Mesodermal cell (in vitro differentiated cells): Measurements from ENCODE around the gene OR10H1. TPM values are rescaled to one million over a fixed set of nuclear protein-coding genes. Genes with fewer than 3 reads are reported as not detected.
"Not testable (repeated sequence)": the region's sequence is repeated elsewhere in the genome, so short reads cannot be mapped to it uniquely, and the experiment has no call there.

ENCODE experiments used
- H3K27ac ChIP-seq: 2 replicates; pipeline ENCODE4 v1.7.0; 2013; ENCODE audit warnings: mild to moderate bottlenecking, low read depth, low read length, moderate library complexity; ENCODE audit not compliant: severe bottlenecking
- H3K36me3 ChIP-seq: 2 replicates; pipeline ENCODE4 v1.7.1; 2013; ENCODE audit warnings: mild to moderate bottlenecking, low read length, moderate library complexity; ENCODE audit not compliant: control insufficient read depth, insufficient read depth
- H3K4me1 ChIP-seq: one replicate; pipeline ENCODE4 v1.7.1; 2013; ENCODE audit warnings: mild to moderate bottlenecking, low read length; ENCODE audit not compliant: insufficient read depth, control insufficient read depth, poor library complexity, severe bottlenecking
- H3K4me3 ChIP-seq: 2 replicates; pipeline ENCODE4 v1.7.0; 2013; ENCODE audit warnings: low read length, control low read depth, mild to moderate bottlenecking; ENCODE audit not compliant: insufficient read depth, poor library complexity, severe bottlenecking; ENCODE audit errors: extremely low read depth
- H3K9me3 ChIP-seq: 2 replicates; pipeline ENCODE4 v1.7.1; 2013; ENCODE audit warnings: mild to moderate bottlenecking, low read length, moderate library complexity; ENCODE audit not compliant: control insufficient read depth
- WGBS, 2 experiments: methylation state at CpG; one replicate each; pipeline ENCODE4 v1.1.5; 2013; ENCODE audit warnings: missing lambda C conversion rate in 2 of 2; ENCODE audit not compliant: insufficient coverage in 2 of 2; 5-methylcytosine and 5-hydroxymethylcytosine counted together
- polyA plus RNA-seq, 2 experiments: library from polyadenylated mRNA; stranded (reverse); fragments of 50-300 nt; gene quantifications; one replicate each; pipeline ENCODE4 v1.2.3, GENCODE V29; 2013

OR10H1 gene
- not detected for polyA plus RNA-seq (2013, experiment 1 of 2)
- not detected for polyA plus RNA-seq (2013, experiment 2 of 2)

DNA sequence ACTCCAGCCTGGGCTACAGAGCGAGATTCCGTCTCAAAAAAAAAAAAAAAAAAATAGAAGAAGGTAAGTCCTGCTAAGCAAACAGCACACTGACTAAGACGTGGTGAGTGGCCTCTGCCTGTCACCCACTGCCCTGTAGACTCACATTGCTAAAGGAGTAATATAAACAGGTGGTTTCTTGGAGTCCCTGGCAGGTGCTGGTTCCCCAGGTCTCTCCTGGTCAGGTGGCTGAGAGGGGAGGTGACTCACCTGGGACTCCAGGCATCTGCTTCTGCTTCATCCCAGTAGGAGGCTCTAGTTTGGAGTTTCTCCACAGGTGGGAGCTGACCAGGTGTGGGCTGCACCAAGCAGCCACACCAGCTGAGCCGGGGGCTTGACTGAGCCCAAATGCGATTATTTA lies at the start of gene OR10H1:
TSS of gene OR10H1 (minus strand) at position 359 of the 400 bp plus-strand sequence. CDS start 7,627 bp downstream, outside the sequence.
- Histone ChIP-seq H3K36me3 (no peaks in the 10 kb centered on the region), H3K9me3 (peaks cover 52% of the 10 kb centered on the region), H3K27ac (no peak within 1 kb of the TSS), H3K4me1 (no peaks in the 10 kb centered on the region), H3K4me3 (no peak within 1 kb of the TSS)
- WGBS, 2 experiments, result 65 to 92% methylated on average over 2 to 4 of the region's 5 CpGs

- Histone ChIP-seq H3K27ac (no peak overlapping the region), H3K36me3 (no peaks in the 10 kb centered on the region), H3K9me3 (peaks cover 33% of the 10 kb centered on the region), H3K4me3 (no peak overlapping the region), H3K4me1 (no peaks in the 10 kb centered on the region)
- WGBS, 2 experiments, result 77 to 89% methylated on average over 4 to 5 of the region's 5 CpGs
Observed at GRCh38 chr19:15864824-15865223, 49.4 kb upstream of the OR10H1 start.

- Histone ChIP-seq H3K27ac (no peak overlapping the region), H3K36me3 (no peaks in the 10 kb centered on the region), H3K9me3 (peaks cover 27% of the 10 kb centered on the region), H3K4me3 (no peak overlapping the region), H3K4me1 (no peaks in the 10 kb centered on the region)
- WGBS, 2 experiments, result 81 to 85% methylated on average over 4 to 6 of the region's 8 CpGs
Observed at GRCh38 chr19:15863272-15863671, 47.8 kb upstream of the OR10H1 start.

- Histone ChIP-seq H3K4me3 (no peak overlapping the region), H3K27ac (no peak overlapping the region), H3K9me3 (peaks cover 34% of the 10 kb centered on the region), H3K4me1 (no peaks in the 10 kb centered on the region), H3K36me3 (no peaks in the 10 kb centered on the region)
- WGBS, 2 experiments, result 50 to 60% methylated on average over 5 to 6 of the region's 7 CpGs
Observed at GRCh38 chr19:15862444-15862843, 47.0 kb upstream of the OR10H1 start.

GRCh38 chr19:15860522-15860921 lies 45.1 kb upstream of the OR10H1 start:
- Histone ChIP-seq H3K9me3 (peaks cover 30% of the 10 kb centered on the region), H3K4me1 (no peaks in the 10 kb centered on the region), H3K36me3 (no peaks in the 10 kb centered on the region), H3K4me3 (no peak overlapping the region), H3K27ac (no peak overlapping the region)
- WGBS, 2 experiments, result 52% methylated on average over 3 of the region's 6 CpGs; no CpG with 5 or more reads in 1 of the 2 experiments

- no peak overlapping the region for H3K27ac ChIP-seq
- 68% methylated on average over 2 of the region's 6 CpGs; no CpG with 5 or more reads in 1 of the 2 experiments for WGBS, 2 experiments
- no peaks in the 10 kb centered on the region for H3K36me3 ChIP-seq
- H3K4me1 ChIP-seq, result no peaks in the 10 kb centered on the region
- peaks cover 28% of the 10 kb centered on the region for H3K9me3 ChIP-seq
- no peak overlapping the region for H3K4me3 ChIP-seq
Observed at GRCh38 chr19:15859187-15859586, 43.7 kb upstream of the OR10H1 start.

DNA sequence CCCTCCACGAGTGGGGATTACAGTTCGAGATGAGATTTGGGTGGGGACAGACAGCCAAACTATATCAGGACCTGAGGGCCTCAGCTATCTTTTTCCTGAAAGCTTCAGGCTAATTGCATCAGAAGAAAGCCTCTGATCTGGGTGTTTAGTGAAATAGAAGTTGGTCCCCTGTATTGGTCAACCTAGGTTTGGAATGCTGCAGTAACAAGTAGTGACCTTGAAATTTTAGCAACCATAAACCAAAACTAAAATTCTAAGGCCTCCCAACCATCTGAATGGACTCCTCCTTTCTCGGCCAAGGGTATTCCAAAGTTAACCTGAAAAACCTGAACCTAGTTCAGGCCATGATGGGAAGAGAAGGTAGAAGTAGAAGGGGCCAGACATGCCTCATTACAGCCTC lies 34.9 kb upstream of the OR10H1 start:
- no peak overlapping the region for H3K4me3 ChIP-seq
- WGBS, 2 experiments, result 14% methylated on average over 1 of the region's 3 CpGs; no CpG with 5 or more reads in 1 of the 2 experiments

DNA sequence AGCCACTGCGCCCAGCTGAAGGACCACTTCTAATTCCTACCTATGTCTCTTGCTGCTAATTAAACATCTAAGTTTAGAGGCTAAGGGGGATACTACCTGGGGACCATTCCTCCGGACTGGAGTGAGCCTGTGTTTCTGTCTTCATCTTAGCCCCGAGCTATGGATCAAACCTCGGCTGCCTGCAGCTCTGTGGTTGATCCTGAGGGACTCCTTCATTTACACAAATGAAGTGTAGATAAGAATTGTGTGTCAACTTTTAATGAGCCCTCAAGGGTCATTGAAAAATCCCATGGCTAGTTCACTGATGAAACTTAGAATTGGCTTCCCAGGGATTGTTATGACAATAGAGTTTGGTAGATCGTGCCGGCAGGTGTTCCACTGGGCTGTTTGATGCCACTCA lies 31.5 kb upstream of the OR10H1 start:
- H3K27ac ChIP-seq, result no peak overlapping the region
- H3K4me1 ChIP-seq, result no peaks in the 10 kb centered on the region
- no peak overlapping the region for H3K4me3 ChIP-seq
- peaks cover 58% of the 10 kb centered on the region for H3K9me3 ChIP-seq
- WGBS, 2 experiments, result 71 to 75% methylated on average over 3 to 6 of the region's 6 CpGs
- H3K36me3 ChIP-seq, result no peaks in the 10 kb centered on the region

More for the DNA sequence above, 34.9 kb upstream of the OR10H1 start:
- Histone ChIP-seq H3K4me1 (no peaks in the 10 kb centered on the region), H3K36me3 (no peaks in the 10 kb centered on the region), H3K27ac (no peak overlapping the region), H3K9me3 (peaks cover 54% of the 10 kb centered on the region)

DNA sequence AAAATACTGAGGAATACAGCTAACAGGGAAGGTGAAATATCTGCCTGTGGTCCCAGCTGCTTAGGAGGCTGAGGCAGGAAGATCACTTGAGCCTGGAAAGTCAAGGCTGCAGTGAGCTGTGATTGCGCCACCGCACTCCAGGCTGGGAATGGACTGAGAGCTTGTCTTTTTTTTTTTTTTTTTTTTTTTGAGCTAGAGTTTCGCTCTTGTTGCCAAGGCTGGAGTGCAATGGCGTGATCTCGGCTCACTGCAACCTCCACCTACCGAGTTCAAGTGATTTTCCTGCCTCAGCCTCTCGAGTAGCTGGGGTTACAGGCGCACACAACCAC lies 28.4 kb upstream of the OR10H1 start:
- WGBS, 2 experiments, result 37 to 68% methylated on average over 3 to 4 of the region's 8 CpGs
- H3K27ac ChIP-seq, H3K36me3 ChIP-seq, H3K4me1 ChIP-seq, H3K4me3 ChIP-seq: not testable (repeated sequence)
- peaks cover 48% of the 10 kb centered on the region for H3K9me3 ChIP-seq

GRCh38 chr19:15843203-15843893 lies 27.9 kb upstream of the OR10H1 start:
- H3K4me1 ChIP-seq, result no peaks in the 10 kb centered on the region
- H3K9me3 ChIP-seq, result peaks cover 51% of the 10 kb centered on the region
- no peaks in the 10 kb centered on the region for H3K36me3 ChIP-seq
- no peak overlapping the region for H3K4me3 ChIP-seq
- 78% methylated on average over 2 of the region's 5 CpGs; no CpG with 5 or more reads in 1 of the 2 experiments for WGBS, 2 experiments
- no peak overlapping the region for H3K27ac ChIP-seq

- WGBS, 2 experiments, result 60 to 70% methylated on average over 9 of the region's 11 CpGs
- peaks cover 53% of the 10 kb centered on the region for H3K9me3 ChIP-seq
- H3K36me3 ChIP-seq, result no peaks in the 10 kb centered on the region
- H3K4me3 ChIP-seq, result no peak overlapping the region
- H3K4me1 ChIP-seq, result no peaks in the 10 kb centered on the region
- no peak overlapping the region for H3K27ac ChIP-seq
Observed at GRCh38 chr19:15841875-15842569, 26.6 kb upstream of the OR10H1 start.
